ENCODE data around the gene MEG3.
"Not testable (repeated sequence)": the region's sequence is repeated elsewhere in the genome, so short reads cannot be mapped to it uniquely, and the experiment has no call there.

Gene MEG3

DNA sequence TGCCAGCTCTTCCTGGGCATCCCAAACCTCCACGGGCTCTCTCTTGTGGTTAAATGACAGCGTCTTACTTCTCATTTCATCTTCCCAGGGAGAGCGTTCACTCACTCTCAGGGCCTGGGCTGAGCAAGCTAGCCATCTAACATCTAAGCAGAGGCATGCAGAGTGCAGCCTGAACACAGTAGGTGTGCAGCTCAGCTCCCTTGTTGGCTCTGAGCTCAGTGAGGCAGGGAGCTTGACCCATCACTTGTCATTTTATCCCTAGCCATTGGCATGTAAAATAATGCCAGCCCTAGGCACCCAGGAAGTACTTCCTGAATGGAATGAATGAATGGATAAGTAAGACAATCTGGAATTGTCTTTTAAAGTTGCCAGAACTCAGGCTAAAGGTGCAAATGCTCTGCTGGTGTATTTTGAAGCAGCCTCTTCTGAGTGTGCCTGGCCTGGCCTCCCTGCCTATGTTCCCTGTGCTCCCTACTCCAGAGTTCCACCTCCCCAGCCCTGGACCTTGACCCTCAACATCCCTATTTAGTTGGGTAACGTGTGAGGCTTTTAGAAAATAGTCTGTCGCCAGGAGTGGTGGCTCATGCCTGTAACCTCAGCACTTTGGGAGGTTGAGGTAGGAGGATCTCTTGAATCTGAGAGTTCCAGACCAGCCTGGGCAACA is 9.5 kb upstream of the MEG3 start:
- Mint-ChIP-seq H3K9me3 (no peaks in the 10 kb centered on the region), H3K27ac (no peak overlapping the region), H3K4me1 (ENCODE audit: low read depth) (no peaks in the 10 kb centered on the region), H3K36me3 (ENCODE audit: low read depth) (no peaks in the 10 kb centered on the region), H3K27me3 (peaks cover 32% of the 10 kb centered on the region), H3K4me3 (no peak overlapping the region)
- DNase-seq = no peak

DNA sequence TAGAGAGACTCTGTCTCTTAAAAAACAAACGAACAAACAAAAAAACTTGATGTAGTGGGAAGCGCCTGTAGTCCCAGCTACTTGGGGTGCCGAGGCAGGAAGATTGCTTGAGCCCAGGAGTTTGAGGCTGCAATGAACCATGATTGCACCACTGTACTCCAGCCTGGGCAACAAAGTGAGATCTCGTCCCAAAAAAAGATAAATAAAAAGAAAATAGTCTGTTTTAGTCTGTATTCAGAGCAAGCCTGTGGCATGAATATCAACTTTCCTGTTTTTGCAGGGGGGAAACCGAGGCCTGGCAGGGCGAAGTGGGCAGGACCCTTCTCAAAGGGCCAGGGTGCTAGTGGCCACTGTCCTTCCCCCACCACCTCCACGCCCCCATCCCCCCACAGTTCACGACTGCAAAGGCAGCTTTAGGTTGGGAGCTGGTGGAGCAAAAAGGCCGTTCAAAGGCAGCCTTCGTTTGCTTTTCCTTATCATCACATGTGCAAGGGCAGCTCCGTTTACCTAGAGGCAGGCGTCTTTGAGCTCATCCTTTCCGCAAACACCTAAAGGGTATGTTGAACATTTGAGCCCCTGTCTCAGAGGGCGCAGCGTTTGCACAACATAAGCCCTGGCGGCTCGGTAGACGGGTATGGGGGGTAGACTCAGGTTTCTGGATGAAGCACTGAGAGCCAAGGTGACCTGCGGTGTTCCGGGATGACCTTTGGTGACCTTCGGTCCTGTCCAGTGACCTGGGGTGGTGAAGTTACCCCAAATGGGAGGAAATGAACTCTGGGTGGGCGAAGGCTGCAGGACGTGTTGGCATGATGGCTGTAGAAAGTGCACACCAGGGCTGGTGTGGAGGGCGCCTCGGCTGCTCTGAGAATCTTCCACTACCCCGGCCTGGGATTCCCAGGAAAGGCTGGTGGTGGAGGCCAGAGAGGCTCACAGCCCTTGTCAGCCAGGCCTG is 8.7 kb upstream of the MEG3 start:
- H3K4me3 Mint-ChIP-seq = no peak overlapping the region
- H3K36me3 Mint-ChIP-seq (ENCODE audit: low read depth) = no peaks in the 10 kb centered on the region
- peaks cover 26% of the 10 kb centered on the region for H3K27me3 Mint-ChIP-seq
- no peaks in the 10 kb centered on the region for H3K4me1 Mint-ChIP-seq (ENCODE audit: low read depth)
- no peak for DNase-seq
- no peak overlapping the region for H3K27ac Mint-ChIP-seq
- H3K9me3 Mint-ChIP-seq = no peaks in the 10 kb centered on the region

DNA sequence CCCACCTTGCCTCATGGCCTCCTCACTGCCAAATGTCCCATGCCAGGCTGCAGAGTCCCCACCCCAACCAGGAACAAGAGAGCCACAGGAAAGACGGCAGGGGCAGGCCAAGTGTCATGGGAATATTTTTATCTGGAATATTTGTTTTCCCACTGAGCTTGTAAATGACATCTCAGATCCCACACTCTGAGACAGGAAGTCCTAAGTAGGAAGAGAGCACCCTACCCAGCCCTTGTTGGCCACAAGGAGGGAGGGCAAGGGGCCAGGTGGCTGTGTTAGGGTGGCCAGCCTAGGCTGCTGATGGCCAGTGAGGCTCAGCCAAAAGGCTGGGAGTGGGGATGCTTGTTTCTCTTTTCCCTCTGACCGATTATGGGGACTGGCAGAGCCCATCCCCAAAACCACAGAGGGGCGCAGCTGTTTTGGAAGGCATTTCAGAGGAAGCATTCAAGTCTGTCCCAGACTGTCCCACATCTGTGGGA is 7.7 kb upstream of the MEG3 start:
- peaks cover 35% of the 10 kb centered on the region for H3K27me3 Mint-ChIP-seq
- no peaks in the 10 kb centered on the region for H3K9me3 Mint-ChIP-seq
- no peak for DNase-seq
- no peaks in the 10 kb centered on the region for H3K4me1 Mint-ChIP-seq (ENCODE audit: low read depth)
- H3K27ac Mint-ChIP-seq = no peak overlapping the region
- H3K4me3 Mint-ChIP-seq = no peak overlapping the region
- H3K36me3 Mint-ChIP-seq (ENCODE audit: low read depth) = no peaks in the 10 kb centered on the region

DNA sequence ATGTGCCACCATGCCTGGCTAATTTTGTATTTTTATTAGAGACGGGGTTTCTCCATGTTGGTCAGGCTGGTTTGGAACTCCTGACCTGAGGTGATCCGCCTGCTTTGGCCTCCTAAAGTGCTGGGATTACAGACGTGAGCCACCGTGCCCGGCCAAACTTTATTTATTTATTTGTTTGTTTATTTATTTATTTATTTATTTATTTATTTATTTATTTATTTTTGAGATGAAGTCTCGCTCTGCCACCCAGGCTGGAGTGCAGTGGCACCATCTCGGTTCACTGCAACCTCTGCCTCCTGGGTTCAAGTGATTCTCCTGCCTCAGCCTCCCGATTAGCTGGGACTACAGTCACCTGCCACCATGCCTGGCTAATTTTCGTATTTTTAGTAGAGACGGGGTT is 7.0 kb upstream of the MEG3 start:
- not testable (repeated sequence) for H3K36me3 Mint-ChIP-seq (ENCODE audit: low read depth)

DNA sequence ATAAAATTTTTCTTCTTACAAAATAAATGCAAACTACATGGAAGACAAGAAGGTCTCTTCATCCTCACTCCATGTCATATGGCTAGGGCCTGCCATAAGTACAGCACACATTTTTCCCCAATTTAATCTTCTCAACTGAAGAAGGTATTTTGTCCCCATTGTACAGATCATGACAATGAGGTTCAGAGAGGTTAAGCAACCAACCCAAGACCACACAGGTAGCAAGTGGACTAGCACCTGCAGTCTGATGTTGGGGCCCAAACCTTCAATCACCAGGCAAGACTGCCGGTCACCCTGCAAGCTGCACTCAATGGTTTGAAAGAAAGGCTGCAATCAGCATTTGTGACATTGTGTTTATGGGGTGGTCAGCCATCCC is 6.5 kb upstream of the MEG3 start:
- Mint-ChIP-seq H3K36me3 (ENCODE audit: low read depth) (no peaks in the 10 kb centered on the region), H3K4me3 (no peak overlapping the region), H3K4me1 (ENCODE audit: low read depth) (peaks cover under 1% of the 10 kb centered on the region), H3K27me3 (peaks cover 35% of the 10 kb centered on the region), H3K9me3 (no peaks in the 10 kb centered on the region), H3K27ac (no peak overlapping the region)
- DNase-seq = no peak

More for the DNA sequence above, 7.0 kb upstream of the MEG3 start:
- H3K9me3 Mint-ChIP-seq; H3K4me3 Mint-ChIP-seq; H3K27ac Mint-ChIP-seq; H3K4me1 Mint-ChIP-seq (ENCODE audit: low read depth); DNase-seq: not testable (repeated sequence)
- H3K27me3 Mint-ChIP-seq = peaks cover 36% of the 10 kb centered on the region

DNA sequence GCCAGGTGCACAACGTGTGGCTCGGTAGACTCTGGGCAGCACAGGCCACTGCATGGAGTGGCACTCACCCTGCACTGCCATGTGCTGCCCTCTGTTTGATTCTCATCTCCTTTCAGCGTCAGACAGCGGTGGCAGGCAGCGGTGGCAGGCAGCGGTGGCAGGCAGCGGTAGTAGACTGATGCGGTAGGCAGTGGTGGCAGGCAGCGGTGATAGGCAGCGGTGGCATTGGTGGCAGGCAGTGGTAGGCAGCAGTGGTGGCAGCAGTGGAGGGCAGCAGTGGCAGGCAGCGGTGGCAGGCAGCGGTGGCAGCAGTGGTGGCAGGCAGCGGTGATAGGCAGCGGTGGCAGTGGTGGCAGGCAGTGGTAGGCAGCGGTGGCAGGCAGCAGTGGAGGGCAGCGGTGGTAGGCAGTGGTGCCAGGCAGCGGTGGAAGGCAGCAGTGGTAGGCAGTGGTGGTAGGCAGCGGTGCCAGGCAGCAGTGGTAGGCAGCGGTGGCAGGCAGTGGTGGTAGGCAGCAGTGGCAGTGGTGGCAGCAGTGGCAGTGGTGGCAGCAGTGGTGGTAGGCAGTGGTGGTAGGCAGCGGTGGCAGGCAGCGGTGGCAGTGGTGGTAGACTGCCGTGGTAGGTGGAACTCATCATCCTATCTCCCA is 6.0 kb upstream of the MEG3 start:
- Mint-ChIP-seq H3K27ac (no peak overlapping the region), H3K9me3 (no peaks in the 10 kb centered on the region), H3K4me1 (ENCODE audit: low read depth) (peaks cover 3% of the 10 kb centered on the region), H3K36me3 (ENCODE audit: low read depth) (no peaks in the 10 kb centered on the region), H3K4me3 (no peak overlapping the region), H3K27me3 (peaks cover 36% of the 10 kb centered on the region)
- DNase-seq = no peak

DNA sequence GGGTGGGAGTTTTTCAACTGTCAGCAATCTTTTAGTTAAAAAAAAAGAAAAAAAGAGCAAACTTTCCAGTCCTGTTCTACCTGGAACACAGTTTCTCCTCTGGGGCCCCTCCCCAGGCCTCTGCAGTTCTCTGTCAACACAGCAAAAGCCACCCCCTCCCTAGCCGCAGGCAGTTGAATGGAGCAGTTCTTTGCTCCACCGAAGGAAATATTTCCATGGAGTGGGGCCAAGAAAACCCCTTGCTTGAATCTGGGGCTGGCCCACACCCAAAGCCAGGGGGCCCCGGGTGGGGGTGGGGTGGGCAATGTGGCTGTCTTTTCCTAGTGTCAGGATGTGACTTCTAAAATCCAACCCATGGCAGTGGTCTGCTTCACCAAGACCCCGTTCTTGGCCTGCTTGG is 5.0 kb upstream of the MEG3 start:
- Mint-ChIP-seq H3K27me3 (peaks cover 37% of the 10 kb centered on the region), H3K4me1 (ENCODE audit: low read depth) (peaks cover 7% of the 10 kb centered on the region), H3K9me3 (no peaks in the 10 kb centered on the region), H3K4me3 (no peak overlapping the region), H3K27ac (no peak overlapping the region), H3K36me3 (ENCODE audit: low read depth) (no peaks in the 10 kb centered on the region)
- no peak for DNase-seq

DNA sequence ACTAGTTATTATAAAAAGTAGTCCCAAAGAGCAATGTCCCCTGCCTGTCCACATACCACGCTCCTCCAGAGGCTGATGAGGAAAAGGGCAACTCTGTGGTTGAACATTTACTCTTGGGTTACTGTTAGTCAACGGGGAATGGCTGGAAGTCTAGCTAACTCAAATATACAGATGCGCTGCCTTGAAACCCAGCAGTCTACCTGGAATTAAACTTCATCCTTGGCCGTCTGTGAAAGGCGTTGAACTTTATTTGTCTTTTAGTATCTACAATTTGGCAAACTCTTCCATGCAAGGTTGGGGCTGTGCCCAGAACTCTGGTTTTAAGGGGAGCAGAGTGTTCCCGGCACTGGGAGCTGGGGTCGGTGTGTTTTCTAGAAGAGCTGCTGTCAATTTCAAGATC is 3.9 kb upstream of the MEG3 start:
- H3K9me3 Mint-ChIP-seq = no peaks in the 10 kb centered on the region
- H3K27me3 Mint-ChIP-seq = peaks cover 44% of the 10 kb centered on the region
- H3K27ac Mint-ChIP-seq = no peak overlapping the region
- H3K36me3 Mint-ChIP-seq (ENCODE audit: low read depth) = no peaks in the 10 kb centered on the region
- H3K4me3 Mint-ChIP-seq = no peak overlapping the region
- DNase-seq = no peak
- peaks cover 7% of the 10 kb centered on the region for H3K4me1 Mint-ChIP-seq (ENCODE audit: low read depth)

DNA sequence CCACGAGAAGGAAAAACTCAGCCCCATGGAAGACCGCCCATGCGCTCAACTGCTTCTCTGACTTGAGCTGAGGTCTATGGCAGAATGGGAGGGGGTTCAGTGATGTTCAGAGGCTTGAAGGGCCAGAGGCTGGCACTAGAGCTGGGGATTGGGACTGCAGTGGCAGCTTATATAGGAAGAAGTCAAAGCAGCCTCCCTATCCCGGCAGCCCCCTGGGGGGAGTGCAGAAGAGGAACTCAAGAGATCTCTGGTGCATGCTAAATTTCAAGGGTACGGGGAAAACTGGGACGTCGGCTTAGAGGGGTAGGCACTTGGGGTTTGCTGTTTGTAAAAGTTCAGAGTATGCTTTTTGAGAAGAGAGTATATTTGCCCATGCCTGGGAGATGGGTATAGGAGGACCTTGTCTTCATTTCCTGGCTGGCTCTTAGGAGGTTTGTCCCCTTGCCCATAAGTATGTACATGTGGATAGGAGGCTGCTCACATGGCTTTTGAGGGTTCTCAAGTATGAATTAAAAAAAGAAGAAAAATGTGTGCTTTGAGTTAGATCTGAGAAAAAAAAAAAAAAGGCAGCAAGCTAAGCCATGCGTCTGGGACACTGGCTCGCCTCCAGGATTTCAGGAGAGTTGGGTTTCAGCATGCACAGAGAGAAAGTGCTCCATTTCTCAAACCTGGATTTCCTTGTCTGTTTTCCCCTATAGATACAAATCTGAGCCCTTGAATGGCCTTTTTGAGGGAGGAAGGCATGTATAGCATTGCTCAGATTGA is 3.2 kb upstream of the MEG3 start:
- Mint-ChIP-seq H3K36me3 (ENCODE audit: low read depth) (no peaks in the 10 kb centered on the region), H3K4me3 (no peak overlapping the region), H3K27ac (no peak overlapping the region), H3K27me3 (peaks cover 49% of the 10 kb centered on the region), H3K4me1 (ENCODE audit: low read depth) (peaks cover 11% of the 10 kb centered on the region), H3K9me3 (peaks cover 4% of the 10 kb centered on the region)
- DNase-seq = no peak

DNA sequence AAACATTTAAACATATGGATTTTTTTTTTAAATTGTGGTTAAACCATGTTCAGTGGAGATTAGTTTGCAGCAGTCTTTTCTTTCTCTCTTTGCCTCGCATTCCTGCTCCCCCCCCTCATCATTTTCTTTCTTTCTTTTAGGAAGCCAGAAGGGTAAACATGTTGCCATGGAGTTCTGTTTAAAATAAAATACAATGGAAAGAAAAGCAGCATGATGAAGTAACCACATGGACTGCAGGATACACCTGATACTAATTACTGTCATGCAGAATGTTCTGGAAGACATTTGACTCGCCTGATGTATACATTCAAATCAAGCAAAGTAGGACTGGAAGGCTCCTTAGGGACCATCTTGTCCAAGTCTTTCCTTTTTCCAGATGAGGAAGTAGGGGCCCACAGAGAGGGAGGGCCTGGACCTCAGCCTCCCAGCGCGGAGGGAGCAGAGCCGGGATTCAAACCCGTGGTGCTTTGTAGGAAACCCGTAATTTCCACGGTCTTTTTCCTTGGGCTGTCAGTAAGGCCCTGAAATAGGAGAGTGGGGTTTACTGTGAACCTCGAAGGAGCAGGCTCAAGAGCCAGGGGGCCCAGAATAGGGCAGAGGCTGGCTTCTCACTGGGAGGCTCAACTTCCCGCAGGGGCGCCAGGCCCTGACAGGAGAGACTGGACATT is 2.4 kb upstream of the MEG3 start:
- Mint-ChIP-seq H3K4me1 (ENCODE audit: low read depth) (peaks cover 11% of the 10 kb centered on the region), H3K27me3 (peaks cover 51% of the 10 kb centered on the region), H3K4me3 (no peak overlapping the region), H3K27ac (no peak overlapping the region), H3K36me3 (ENCODE audit: low read depth) (no peaks in the 10 kb centered on the region), H3K9me3 (peaks cover 4% of the 10 kb centered on the region)
- DNase-seq = no peak

DNA sequence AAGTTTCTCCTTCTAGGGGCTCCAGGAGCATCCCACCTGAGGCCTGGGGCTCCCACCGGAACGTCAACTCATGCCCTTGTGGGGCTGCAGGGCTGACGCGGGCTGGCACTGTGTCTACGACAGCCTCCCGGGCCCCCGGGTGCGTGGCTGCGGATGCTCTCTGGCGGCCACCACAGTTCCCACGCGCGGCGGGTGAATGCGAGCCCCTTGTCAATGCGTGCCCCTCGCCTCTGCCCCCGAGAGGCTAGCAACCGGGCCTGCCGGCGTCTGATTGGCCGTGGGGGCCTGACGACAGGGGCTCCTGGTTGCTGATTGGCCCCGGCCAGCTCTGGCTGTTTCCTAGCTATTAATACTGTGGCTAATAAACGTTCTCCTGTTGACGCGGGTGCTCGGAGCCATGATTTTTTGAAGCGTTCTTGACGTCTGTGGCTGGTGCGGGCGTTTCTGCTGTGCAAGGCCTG is 1.8 kb upstream of the MEG3 start:
- H3K9me3 Mint-ChIP-seq = peaks cover 4% of the 10 kb centered on the region
- H3K4me3 Mint-ChIP-seq = no peak overlapping the region
- peaks cover 11% of the 10 kb centered on the region for H3K4me1 Mint-ChIP-seq (ENCODE audit: low read depth)
- no peak overlapping the region for H3K27ac Mint-ChIP-seq
- no peaks in the 10 kb centered on the region for H3K36me3 Mint-ChIP-seq (ENCODE audit: low read depth)
- peaks cover 56% of the 10 kb centered on the region for H3K27me3 Mint-ChIP-seq
- no peak for DNase-seq

DNA sequence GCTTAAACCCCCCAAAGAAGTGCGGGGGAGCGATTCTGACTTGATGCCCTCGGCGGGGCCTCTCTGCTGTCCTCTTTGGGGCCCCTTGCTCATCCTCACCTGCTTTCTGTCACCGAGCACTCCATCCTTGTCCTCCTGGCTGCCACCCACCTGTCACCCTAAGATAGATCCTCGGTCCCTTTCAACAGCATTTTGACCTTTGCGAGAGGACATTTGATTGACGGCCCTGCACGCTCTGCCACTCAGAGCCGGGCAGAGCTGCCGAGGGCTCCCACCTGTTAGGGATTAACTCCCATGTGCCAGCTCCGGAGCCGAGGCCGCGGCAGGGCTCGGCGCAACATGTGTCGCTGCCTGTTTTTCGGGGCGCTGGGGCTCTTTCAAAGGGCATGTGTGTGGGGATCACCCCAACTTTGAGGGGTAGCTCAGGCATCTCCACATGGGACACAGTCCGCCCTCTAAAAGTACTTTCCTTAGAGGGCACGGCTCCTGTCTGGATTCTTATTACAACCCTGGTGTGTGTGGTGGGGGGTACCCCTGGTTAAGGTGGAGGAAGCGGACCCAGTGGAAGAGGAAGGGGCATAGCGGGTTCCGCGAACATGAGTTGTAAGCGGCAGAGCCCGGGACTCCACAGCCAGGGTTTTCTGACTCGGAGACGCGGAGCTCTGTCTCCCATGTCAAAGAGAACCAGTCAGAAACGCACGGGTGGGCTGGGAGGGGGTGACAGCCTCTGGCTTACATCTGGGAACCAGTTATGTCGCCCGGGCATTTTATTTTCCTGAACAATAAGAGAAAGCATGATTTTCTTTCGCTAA is 811 bp upstream of the MEG3 start:
- DNase-seq = no peak
- Mint-ChIP-seq H3K27me3 (peaks cover 66% of the 10 kb centered on the region), H3K9me3 (peaks cover 4% of the 10 kb centered on the region), H3K27ac (no peak overlapping the region), H3K4me1 (ENCODE audit: low read depth) (peaks cover 11% of the 10 kb centered on the region), H3K36me3 (ENCODE audit: low read depth) (no peaks in the 10 kb centered on the region), H3K4me3 (no peak overlapping the region)

DNA sequence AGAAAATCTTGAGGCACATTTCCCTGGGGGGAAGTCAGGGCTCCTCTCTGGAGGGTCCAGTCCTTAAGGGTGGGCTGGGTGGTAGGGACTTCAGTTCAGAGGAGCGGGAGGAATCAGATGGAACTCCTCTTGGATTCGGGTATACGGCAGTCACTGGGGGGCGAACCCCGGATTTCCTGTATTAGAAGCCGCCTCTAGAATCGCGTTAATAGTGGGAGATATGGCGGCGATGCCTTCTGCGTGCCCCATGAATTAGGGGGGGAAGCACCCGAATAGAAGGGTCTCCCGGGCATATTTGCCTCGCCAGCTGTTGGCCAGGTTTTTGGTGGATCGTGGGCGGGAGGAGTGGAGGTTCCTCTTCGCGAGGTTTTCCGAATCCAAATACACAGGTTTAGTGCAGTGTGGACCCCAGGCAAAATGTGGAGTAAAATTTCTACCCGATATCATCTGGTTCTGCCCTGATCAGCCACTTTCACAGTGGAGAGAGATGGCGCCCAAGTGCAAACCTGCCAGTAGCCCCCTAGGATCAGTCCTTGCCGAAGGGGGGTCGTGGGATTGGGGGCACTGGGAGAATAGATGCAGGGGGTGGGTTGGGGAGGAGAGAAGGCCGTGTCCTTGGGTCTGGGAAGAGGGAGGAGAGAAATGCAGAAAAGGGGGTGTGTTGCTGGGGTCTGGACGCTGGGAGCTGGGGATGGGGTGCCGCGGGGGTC is 628 bp downstream of the MEG3 start:
- H3K36me3 Mint-ChIP-seq (ENCODE audit: low read depth) = no peaks in the 10 kb centered on the region
- H3K27ac Mint-ChIP-seq = no peak overlapping the region
- no peak overlapping the region for H3K4me3 Mint-ChIP-seq
- H3K4me1 Mint-ChIP-seq (ENCODE audit: low read depth) = peaks cover 11% of the 10 kb centered on the region
- no peak for DNase-seq
- H3K9me3 Mint-ChIP-seq = peaks cover 4% of the 10 kb centered on the region
- H3K27me3 Mint-ChIP-seq = peaks cover 66% of the 10 kb centered on the region

All from activated T-cell treated with anti-CD3 and anti-CD28 coated beads, Interleukin-2, amount 50 U/mL, for 24 hours (primary cell).